ENCODE results near the gene LRRC7. TPM values are rescaled to one million over a fixed set of nuclear protein-coding genes. Genes with fewer than 3 reads are reported as not detected.

Gene LRRC7
- total and polyA plus RNA-seq, 8 donors = 3.4 to 5.9 (median 5.1) TPM; not detected in 2

- DNase-seq = no peak
- H3K27me3 ChIP-seq = no peaks in the 10 kb centered on the region
- no peak overlapping the region for H3K4me3 ChIP-seq
- no peaks in the 10 kb centered on the region for H3K9me3 ChIP-seq
- no peak overlapping the region for H3K27ac ChIP-seq
- no peaks in the 10 kb centered on the region for H3K4me1 ChIP-seq
- no peaks in the 10 kb centered on the region for H3K36me3 ChIP-seq
- no peak for ATAC-seq
- intact Hi-C loops (cut with DNase I) = no loop called here
- TF ChIP-seq CTCF (IDR thresholded peaks at IDR 0.05) = no peak
Observed at GRCh38 chr1:69673321-69673720, 105.6 kb downstream of the LRRC7 start.

- Histone ChIP-seq H3K36me3 (no peaks in the 10 kb centered on the region), H3K27ac (no peak overlapping the region), H3K4me1 (no peaks in the 10 kb centered on the region), H3K9me3 (no peaks in the 10 kb centered on the region), H3K27me3 (no peaks in the 10 kb centered on the region), H3K4me3 (no peak overlapping the region)
- TF ChIP-seq CTCF (IDR thresholded peaks at IDR 0.05) = no peak
- DNase-seq (no peak), ATAC-seq (no peak)
- intact Hi-C loops (cut with DNase I) = no loop called here
Observed at GRCh38 chr1:69679965-69680364, 112.2 kb downstream of the LRRC7 start.

GRCh38 chr1:69686367-69686984 is 118.8 kb downstream of the LRRC7 start:
- no peak for TF ChIP-seq CTCF (IDR thresholded peaks at IDR 0.05)
- ATAC-seq (no peak), DNase-seq (no peak)
- Histone ChIP-seq H3K36me3 (no peaks in the 10 kb centered on the region), H3K27me3 (no peaks in the 10 kb centered on the region), H3K4me1 (no peaks in the 10 kb centered on the region), H3K4me3 (no peak overlapping the region), H3K27ac (no peak overlapping the region), H3K9me3 (peaks cover 0 to 9% of the 10 kb centered on the region in 2 donors)
- intact Hi-C loops (cut with DNase I) = no loop called here

- H3K36me3 ChIP-seq = no peaks in the 10 kb centered on the region
- no peak overlapping the region for H3K4me3 ChIP-seq
- no peak for DNase-seq
- no peak for TF ChIP-seq CTCF (IDR thresholded peaks at IDR 0.05)
- no peaks in the 10 kb centered on the region for H3K4me1 ChIP-seq
- intact Hi-C loops (cut with DNase I) = no loop called here
- H3K9me3 ChIP-seq = peaks cover 0 to 9% of the 10 kb centered on the region in 2 donors
- no peak overlapping the region for H3K27ac ChIP-seq
- no peak for ATAC-seq
- H3K27me3 ChIP-seq = no peaks in the 10 kb centered on the region
Observed at GRCh38 chr1:69688193-69688592, 120.5 kb downstream of the LRRC7 start.

- no peaks in the 10 kb centered on the region for H3K36me3 ChIP-seq
- TF ChIP-seq CTCF (IDR thresholded peaks at IDR 0.05) = no peak
- no peak overlapping the region for H3K27ac ChIP-seq
- ATAC-seq (no peak), DNase-seq (no peak)
- peaks cover 0 to 16% of the 10 kb centered on the region in 2 donors for H3K9me3 ChIP-seq
- no peaks in the 10 kb centered on the region for H3K27me3 ChIP-seq
- H3K4me1 ChIP-seq = no peaks in the 10 kb centered on the region
- H3K4me3 ChIP-seq = no peak overlapping the region
- intact Hi-C loops (cut with DNase I) = no loop called here
Observed at GRCh38 chr1:69691179-69691578, 123.5 kb downstream of the LRRC7 start.

All from left lung (tissue), 10 donors.